HG03064 (cell line): ENCODE data around the gene KIRREL2.
"Not testable (repeated sequence)": the region's sequence is repeated elsewhere in the genome, so short reads cannot be mapped to it uniquely, and the experiment has no call there.

Source experiments
- ATAC-seq: cut with Tn5 transposase; IDR thresholded peaks from one replicate; pipeline ENCODE4 v1.9.1; 2021; ENCODE audit warnings: low read depth; ENCODE audit not compliant: unreplicated experiment

KIRREL2 gene

GRCh38 chr19:35856546-35857149, at the start of gene KIRREL2:
KIRREL2 (plus strand) TSS chr19:35856911; CDS start chr19:35857120, 209 bp downstream.
- ATAC-seq, result no peak

GRCh38 chr19:35807633-35808032, 49.1 kb upstream of the KIRREL2 start:
- ATAC-seq, result no peak

GRCh38 chr19:35811317-35812219, 45.1 kb upstream of the KIRREL2 start:
- no peak for ATAC-seq

- no peak for ATAC-seq
Measured at GRCh38 chr19:35812220-35813042, 44.3 kb upstream of the KIRREL2 start, which contains the start of gene PRODH2. PRODH2 (minus strand) TSS chr19:35812845; CDS start chr19:35812805, 40 bp downstream.

- no peak for ATAC-seq
Measured at GRCh38 chr19:35813043-35813890, 43.4 kb upstream of the KIRREL2 start.

- ATAC-seq, result no peak
Measured at GRCh38 chr19:35816262-35816661, 40.4 kb upstream of the KIRREL2 start.

GRCh38 chr19:35816846-35817245, 39.9 kb upstream of the KIRREL2 start:
- ATAC-seq, result no peak

GRCh38 chr19:35818445-35818844, 38.3 kb upstream of the KIRREL2 start:
- no peak for ATAC-seq

GRCh38 chr19:35822579-35822978, 34.1 kb upstream of the KIRREL2 start:
- no peak for ATAC-seq

- ATAC-seq, result no peak
Measured at GRCh38 chr19:35824150-35824549, 32.6 kb upstream of the KIRREL2 start.

- ATAC-seq, result no peak
Measured at GRCh38 chr19:35828692-35829301, 27.9 kb upstream of the KIRREL2 start.

GRCh38 chr19:35830986-35831385, 25.7 kb upstream of the KIRREL2 start:
- no peak for ATAC-seq

- no peak for ATAC-seq
Measured at GRCh38 chr19:35832054-35832453, 24.7 kb upstream of the KIRREL2 start.

- no peak for ATAC-seq
Measured at GRCh38 chr19:35833972-35834371, 22.7 kb upstream of the KIRREL2 start.

- not testable (repeated sequence) for ATAC-seq
Measured at GRCh38 chr19:35836096-35836495, 20.6 kb upstream of the KIRREL2 start.

- no peak for ATAC-seq
Measured at GRCh38 chr19:35841961-35842595, 14.6 kb upstream of the KIRREL2 start.

- ATAC-seq, result no peak
Measured at GRCh38 chr19:35842666-35843272, 13.9 kb upstream of the KIRREL2 start.

- no peak for ATAC-seq
Measured at GRCh38 chr19:35843676-35844481, 12.8 kb upstream of the KIRREL2 start.
